Keratinocyte (primary cell): ENCODE data around the gene CSRP3. TPM values are rescaled to one million over a fixed set of nuclear protein-coding genes. Genes with fewer than 3 reads are reported as not detected.
A peak's percentile ranks its signal among the peaks of the same experiment; 100 is the strongest.

ENCODE experiments used
- DNase-seq: peaks from one replicate; pipeline ENCODE4 v3.0.0-alpha.2; 2011; ENCODE audit warnings: low read depth, missing footprints, low spot score
- FAIRE-seq: peaks from 2 replicates; lab custom pipeline; 2011; peaks lifted over from hg19 to GRCh38; lab: Jason Lieb, UNC
- H2AFZ ChIP-seq: 2 replicates; pipeline ENCODE4 v1.6.0; 2012; ENCODE audit warnings: low read length, control low read depth, inconsistent platforms; ENCODE audit not compliant: control insufficient read depth
- H3K27ac ChIP-seq: 2 replicates; pipeline ENCODE4 v1.5.1; 2011; ENCODE audit warnings: low read length; ENCODE audit not compliant: control insufficient read depth, insufficient read depth
- H3K27me3 ChIP-seq: 3 replicates; pipeline ENCODE4 v1.6.0; 2011; ENCODE audit warnings: low read length; ENCODE audit not compliant: control insufficient read depth, insufficient read depth; ENCODE audit errors: extremely low read depth
- H3K36me3 ChIP-seq, 2 experiments: 2 replicates in 1 of 2; 3 replicates in 1 of 2; pipeline ENCODE4 v1.5.1; 2011; ENCODE audit warnings: low read length in 2 of 2, mild to moderate bottlenecking in 1 of 2; ENCODE audit not compliant: control insufficient read depth in 2 of 2, insufficient read depth in 2 of 2; ENCODE audit errors: extremely low read depth in 1 of 2
- H3K4me1 ChIP-seq: 3 replicates; pipeline ENCODE4 v1.5.1; 2011; ENCODE audit warnings: low read length; ENCODE audit not compliant: control insufficient read depth, insufficient read depth; ENCODE audit errors: extremely low read depth
- H3K4me2 ChIP-seq: 3 replicates; pipeline ENCODE4 v1.6.0; 2011; ENCODE audit warnings: low read depth, low read length; ENCODE audit not compliant: control insufficient read depth, insufficient read depth; ENCODE audit errors: extremely low read depth
- H3K4me3 ChIP-seq, 3 experiments: fragments of 200-600 bp in 1 of 3; sonication (generic) in 1 of 3; 2 replicates in 2 of 3; 3 replicates in 1 of 3; pipeline ENCODE4 v1.5.1; 2011 to 2016; ENCODE audit warnings: low read length in 3 of 3, mild to moderate bottlenecking in 3 of 3, control low read depth in 2 of 3, inconsistent platforms in 1 of 3, low read depth in 1 of 3, mixed read lengths in 1 of 3, mixed run types in 1 of 3, moderate library complexity in 1 of 3; ENCODE audit not compliant: control insufficient read depth in 2 of 3, insufficient read depth in 2 of 3; ENCODE audit errors: extremely low read depth in 1 of 3
- H3K79me2 ChIP-seq: 2 replicates; pipeline ENCODE4 v1.6.0; 2012; ENCODE audit warnings: low read length; ENCODE audit not compliant: control insufficient read depth, insufficient read depth
- H3K9ac ChIP-seq: 3 replicates; pipeline ENCODE4 v1.6.0; 2011; ENCODE audit warnings: low read length; ENCODE audit not compliant: control insufficient read depth, insufficient read depth; ENCODE audit errors: extremely low read depth
- H3K9me1 ChIP-seq: 3 replicates; pipeline ENCODE4 v1.6.0; 2011; ENCODE audit warnings: low read length; ENCODE audit not compliant: control insufficient read depth, insufficient read depth; ENCODE audit errors: extremely low read depth
- H3K9me3 ChIP-seq: 2 replicates; pipeline ENCODE4 v1.5.1; 2012; ENCODE audit warnings: low read depth, low read length; ENCODE audit not compliant: control insufficient read depth
- H4K20me1 ChIP-seq: 3 replicates; pipeline ENCODE4 v1.6.0; 2011; ENCODE audit warnings: low read length; ENCODE audit not compliant: control insufficient read depth, insufficient read depth; ENCODE audit errors: extremely low read depth
- CTCF ChIP-seq, 3 experiments: IDR thresholded peaks in 1 of 3; conservative IDR thresholded peaks in 1 of 3; optimal IDR thresholded peaks in 1 of 3; 2 replicates in 2 of 3; 3 replicates in 1 of 3; pipeline versions ENCODE3 to v1.5.1; 2011; ENCODE audit warnings: low read length in 3 of 3, mild to moderate bottlenecking in 3 of 3, moderate library complexity in 2 of 3, control low read depth in 1 of 3, inconsistent platforms in 1 of 3; ENCODE audit not compliant: insufficient read depth in 2 of 3; ENCODE audit errors: extremely low read depth in 1 of 3
- EZH2 ChIP-seq: IDR thresholded peaks from one replicate; pipeline ENCODE4 v1.6.1; 2012; ENCODE audit warnings: inconsistent platforms, mild to moderate bottlenecking, low read length, moderate library complexity
- dilution Hi-C: fragments of 300-500 bp; cut with MboI; formaldehyde crosslinking; loops from one replicate; pipeline ENCODE4 v1.7.0; 2020; ENCODE audit warnings: low sequenced_read_pairs; ENCODE audit not compliant: extremely low pct_ligation_motif_present
- polyA plus RNA-seq, 5 experiments: library from polyadenylated mRNA; depleted of rRNA in 3 of 5; stranded (reverse) in 3 of 5; stranded (forward) in 1 of 5; unstranded in 1 of 5; fragments of >200 nt; gene quantifications; 1 replicate in 1 of 5; 2 replicates in 3 of 5; 3 replicates in 1 of 5; pipeline versions ENCODE4 v1.2.1 to v1.2.3, GENCODE V29; 2011 to 2012; ENCODE audit warnings: missing spikeins in 2 of 5, low read depth in 1 of 5, low replicate concordance in 1 of 5

CSRP3 gene
- polyA plus RNA-seq, 1 donor (not counting 4 experiments of a cell fraction or from before 2014, with no cell fraction given) = not detected

DNA sequence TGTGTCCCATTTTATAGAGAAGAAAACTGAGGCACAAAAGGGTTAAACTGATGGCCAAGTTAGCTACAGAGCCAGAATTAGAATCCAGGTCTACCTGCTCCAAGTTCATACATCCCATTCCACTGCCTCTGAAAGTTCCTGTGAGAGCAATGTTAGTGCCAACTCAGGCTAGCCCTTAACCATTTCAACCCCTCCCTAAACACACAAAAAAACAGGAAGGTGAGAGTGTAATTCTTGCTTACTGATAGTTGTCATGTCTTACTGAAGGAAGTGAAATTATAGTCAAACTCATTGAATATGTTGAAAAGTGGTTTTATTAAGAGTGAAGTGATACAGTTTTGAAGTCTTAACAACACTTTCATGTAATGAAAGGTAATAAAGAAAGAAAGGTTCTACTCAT, 41.8 kb upstream of the CSRP3 start:
- DNase-seq = no peak

GRCh38 chr11:19243143-19243542, 41.4 kb upstream of the CSRP3 start:
- H3K36me3 ChIP-seq = no peaks in the 10 kb centered on the region
- no peak overlapping the region for H3K9ac ChIP-seq
- peak overlapping the region; percentile 92 for H3K27ac ChIP-seq
- H3K4me1 ChIP-seq = peaks cover 45% of the 10 kb centered on the region
- no peaks in the 10 kb centered on the region for H4K20me1 ChIP-seq
- FAIRE-seq (peak; percentile 44), DNase-seq (no peak)
- no peak overlapping the region for H3K4me3 ChIP-seq
- H3K9me1 ChIP-seq = peaks cover 2% of the 10 kb centered on the region
- H3K79me2 ChIP-seq = no peaks in the 10 kb centered on the region
- TF ChIP-seq EZH2 (no peak), CTCF (optimal IDR thresholded peaks at IDR 0.05 in 1 of 3, IDR thresholded peaks at IDR 0.05 in 1 of 3, conservative IDR thresholded peaks at IDR 0.05 in 1 of 3; ENCODE audit: extremely low read depth in 1 of 3, insufficient read depth in 2 of 3, low read length in 3 of 3) (no peak)
- peak overlapping the region; percentile 94 for H3K4me2 ChIP-seq
- H2AFZ ChIP-seq = no peak overlapping the region
- no peaks in the 10 kb centered on the region for H3K9me3 ChIP-seq
- dilution Hi-C loops = no loop called here
- no peaks in the 10 kb centered on the region for H3K27me3 ChIP-seq

More for the DNA sequence above, 41.8 kb upstream of the CSRP3 start:
- FAIRE-seq = no peak
- Histone ChIP-seq H2AFZ (no peak overlapping the region), H3K27ac (peak overlapping the region; percentile 92), H3K79me2 (no peaks in the 10 kb centered on the region), H3K4me1 (peaks cover 44% of the 10 kb centered on the region), H3K9ac (no peak overlapping the region), H3K9me3 (no peaks in the 10 kb centered on the region), H3K36me3 (no peaks in the 10 kb centered on the region), H3K27me3 (no peaks in the 10 kb centered on the region), H3K4me3 (no peak overlapping the region), H4K20me1 (no peaks in the 10 kb centered on the region), H3K4me2 (peak overlapping the region; percentile 94), H3K9me1 (peaks cover 2% of the 10 kb centered on the region)
- TF ChIP-seq EZH2 (no peak), CTCF (optimal IDR thresholded peaks at IDR 0.05 in 1 of 3, IDR thresholded peaks at IDR 0.05 in 1 of 3, conservative IDR thresholded peaks at IDR 0.05 in 1 of 3; ENCODE audit: extremely low read depth in 1 of 3, insufficient read depth in 2 of 3, low read length in 3 of 3) (no peak)
- dilution Hi-C loops = no loop called here
